GM12874 (cell line): ENCODE results near the gene NTM.

Experiments
- TF ChIP-seq, protein P1 (sequence below): IDR thresholded peaks from 2 replicates; pipeline ENCODE4 v1.5.1; 2011; ENCODE audit warnings: low read depth, mild to moderate bottlenecking, control low read depth, low read length, moderate library complexity; ENCODE audit not compliant: insufficient read depth

Gene NTM

GRCh38 chr11:131460931-131461330 is 90.5 kb downstream of the NTM start:
- TF ChIP-seq, protein P1, sequence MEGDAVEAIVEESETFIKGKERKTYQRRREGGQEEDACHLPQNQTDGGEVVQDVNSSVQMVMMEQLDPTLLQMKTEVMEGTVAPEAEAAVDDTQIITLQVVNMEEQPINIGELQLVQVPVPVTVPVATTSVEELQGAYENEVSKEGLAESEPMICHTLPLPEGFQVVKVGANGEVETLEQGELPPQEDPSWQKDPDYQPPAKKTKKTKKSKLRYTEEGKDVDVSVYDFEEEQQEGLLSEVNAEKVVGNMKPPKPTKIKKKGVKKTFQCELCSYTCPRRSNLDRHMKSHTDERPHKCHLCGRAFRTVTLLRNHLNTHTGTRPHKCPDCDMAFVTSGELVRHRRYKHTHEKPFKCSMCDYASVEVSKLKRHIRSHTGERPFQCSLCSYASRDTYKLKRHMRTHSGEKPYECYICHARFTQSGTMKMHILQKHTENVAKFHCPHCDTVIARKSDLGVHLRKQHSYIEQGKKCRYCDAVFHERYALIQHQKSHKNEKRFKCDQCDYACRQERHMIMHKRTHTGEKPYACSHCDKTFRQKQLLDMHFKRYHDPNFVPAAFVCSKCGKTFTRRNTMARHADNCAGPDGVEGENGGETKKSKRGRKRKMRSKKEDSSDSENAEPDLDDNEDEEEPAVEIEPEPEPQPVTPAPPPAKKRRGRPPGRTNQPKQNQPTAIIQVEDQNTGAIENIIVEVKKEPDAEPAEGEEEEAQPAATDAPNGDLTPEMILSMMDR = no peak

GRCh38 chr11:131462622-131463021 is 92.2 kb downstream of the NTM start:
- TF ChIP-seq, protein P1 = no peak

GRCh38 chr11:131463162-131463561 is 92.7 kb downstream of the NTM start:
- TF ChIP-seq, protein P1 = no peak

DNA sequence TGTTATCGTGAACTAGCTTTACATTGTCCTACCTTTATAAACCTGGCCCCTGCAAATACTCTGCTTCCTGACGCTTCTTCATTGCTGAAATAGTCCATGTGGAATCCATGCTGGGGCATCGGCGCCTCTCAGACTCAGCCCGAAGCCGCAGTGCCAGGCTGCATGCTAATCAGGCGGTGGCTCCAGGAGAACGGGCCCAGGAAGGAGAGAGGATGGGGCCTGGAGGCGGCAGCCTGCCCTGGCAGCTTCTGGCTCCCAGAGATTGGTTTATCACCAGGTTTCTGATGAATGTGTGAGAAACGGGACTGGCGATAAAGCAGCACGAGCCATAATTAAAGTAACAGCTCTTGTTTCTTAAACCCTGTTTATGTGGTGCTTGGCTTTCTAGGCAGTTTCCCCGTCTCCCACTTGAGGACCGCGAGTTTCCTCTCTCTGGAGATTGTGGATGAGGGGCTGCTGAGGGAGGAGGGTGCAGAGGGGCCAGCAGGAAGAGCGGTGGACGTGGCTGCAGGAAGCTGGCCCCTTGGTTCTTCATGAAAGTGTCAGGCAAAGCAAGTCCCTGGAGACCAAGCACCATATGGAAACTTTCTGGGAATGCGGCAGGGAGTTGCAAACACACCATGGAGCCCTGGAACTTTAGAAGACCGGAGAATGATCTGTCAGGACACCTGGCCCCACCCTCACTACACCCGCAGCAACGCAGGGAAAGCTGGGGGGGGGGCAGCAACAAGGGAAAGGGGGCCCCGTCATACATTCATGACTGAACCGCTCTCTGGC is 93.4 kb downstream of the NTM start:
- TF ChIP-seq, protein P1 = no peak

GRCh38 chr11:131464461-131464860 is 94.0 kb downstream of the NTM start:
- TF ChIP-seq, protein P1 = no peak

DNA sequence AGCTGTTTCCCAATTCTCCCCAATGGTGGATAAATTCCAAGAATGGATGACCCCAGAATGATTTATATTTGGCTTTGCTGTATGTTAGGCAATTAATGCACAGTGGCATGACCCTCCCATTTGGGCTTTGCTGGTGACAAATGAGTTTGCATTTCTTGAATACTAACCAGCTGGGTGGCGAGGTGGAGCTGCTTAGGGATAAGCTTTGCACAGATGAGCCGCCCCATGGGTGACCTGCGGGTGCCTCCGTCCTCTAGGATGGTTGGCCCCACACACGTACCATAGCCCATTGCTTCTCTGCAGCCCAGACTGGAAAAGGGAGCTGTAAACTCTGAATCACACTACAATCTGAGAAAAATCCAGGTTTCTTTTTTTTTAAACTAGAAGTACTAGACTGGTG is 94.6 kb downstream of the NTM start:
- TF ChIP-seq, protein P1 = no peak

DNA sequence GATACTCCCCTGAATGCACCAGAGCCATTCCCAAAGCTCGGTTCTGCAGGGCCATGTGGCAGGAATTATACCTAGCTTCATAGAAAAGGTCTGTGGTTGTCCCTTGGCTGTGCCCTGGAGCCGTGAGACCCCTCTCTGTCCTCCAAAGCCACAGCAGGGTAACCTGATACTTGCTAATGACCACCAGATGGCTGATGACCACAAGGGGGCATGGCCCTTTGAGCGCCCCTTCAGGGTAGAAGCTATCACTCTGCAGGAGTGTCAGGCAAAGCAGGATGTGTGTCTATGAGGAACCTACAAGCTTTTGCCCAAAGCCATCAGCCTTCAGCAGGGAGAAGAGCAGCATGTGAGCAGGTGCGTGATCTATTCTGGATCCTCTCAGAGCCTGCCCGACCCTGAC is 95.3 kb downstream of the NTM start:
- TF ChIP-seq, protein P1 = no peak
